SK-N-SH (cell line): ENCODE results near the gene BRSK1. TPM values are rescaled to one million over a fixed set of nuclear protein-coding genes. Genes with fewer than 3 reads are reported as not detected.

Source experiments
- CTCF ChIA-PET: fragments of 300-600, 350-600 bp; formaldehyde crosslinking; extraction: SDS; loops from one replicate; lab custom pipeline; 2021; lab: Yijun Ruan, JAX
- POLR2A ChIA-PET: fragments of 350-600 bp; sonication (Branson Sonifier 250); formaldehyde crosslinking; extraction: SDS; loops from one replicate; lab custom pipeline; 2020; ENCODE audit warnings: antibody characterized with exemption, inconsistent platforms; lab: Yijun Ruan, JAX
- DNase-seq: peaks from one replicate; pipeline ENCODE4 v3.0.0; 2012
- H2AFZ ChIP-seq: fragments of 200-600 bp; sonication (generic); 2 replicates; pipeline ENCODE4 v1.8.1; 2016; ENCODE audit warnings: antibody characterized with exemption, mild to moderate bottlenecking, low read depth
- H3F3A ChIP-seq: fragments of 200-600 bp; sonication (generic); replicated peaks from 2 replicates; pipeline ENCODE3; 2016; ENCODE audit warnings: antibody characterized with exemption, mild to moderate bottlenecking; ENCODE audit not compliant: insufficient read depth
- H3K27ac ChIP-seq, 2 experiments: fragments of 200-500 bp in 1 of 2; fragments of 200-600 bp in 1 of 2; sonication (Bioruptor generic) in 1 of 2; sonication (generic), shearing (Covaris generic) in 1 of 2; 2 replicates each; pipeline versions ENCODE4 v1.5.1 to v1.6.1; 2014 to 2016; ENCODE audit warnings: low read depth in 2 of 2, inconsistent platforms in 1 of 2, low read length in 1 of 2, mild to moderate bottlenecking in 1 of 2, mixed read lengths in 1 of 2
- H3K27me3 ChIP-seq: fragments of 200-600 bp; sonication (generic), shearing (Covaris generic); 2 replicates; pipeline ENCODE4 v1.6.1; 2016; ENCODE audit warnings: mixed run types; ENCODE audit not compliant: insufficient read depth
- H3K36me3 ChIP-seq, 2 experiments: fragments of 200-500 bp in 1 of 2; fragments of 200-600 bp in 1 of 2; sonication (Bioruptor generic) in 1 of 2; sonication (generic) in 1 of 2; replicated peaks in 1 of 2; 2 replicates each; pipeline versions ENCODE3 to v1.5.1; 2014 to 2016; ENCODE audit warnings: low read length in 1 of 2, mild to moderate bottlenecking in 1 of 2; ENCODE audit not compliant: insufficient read depth in 2 of 2, control insufficient read depth in 1 of 2
- H3K4me1 ChIP-seq, 2 experiments: fragments of 200-500 bp in 1 of 2; fragments of 200-600 bp in 1 of 2; sonication (Bioruptor generic) in 1 of 2; sonication (generic), shearing (Covaris generic) in 1 of 2; 2 replicates each; pipeline versions ENCODE4 v1.5.1 to v1.6.1; 2014 to 2016; ENCODE audit warnings: low read depth in 1 of 2, low read length in 1 of 2, mixed run types in 1 of 2; ENCODE audit not compliant: insufficient read depth in 2 of 2, control insufficient read depth in 1 of 2
- H3K4me2 ChIP-seq: fragments of 200-600 bp; sonication (generic), shearing (Covaris generic); 2 replicates; pipeline ENCODE4 v1.6.1; 2017; ENCODE audit warnings: mixed run types
- H3K4me3 ChIP-seq, 2 experiments: fragments of 200-500 bp in 1 of 2; fragments of 200-600 bp in 1 of 2; sonication (Bioruptor generic) in 1 of 2; sonication (generic), shearing (Covaris generic) in 1 of 2; 2 replicates each; pipeline versions ENCODE4 v1.5.1 to v1.8.1; 2014 to 2016; ENCODE audit warnings: low read depth in 2 of 2, inconsistent platforms in 1 of 2, low read length in 1 of 2, mild to moderate bottlenecking in 1 of 2, mixed read lengths in 1 of 2, moderate library complexity in 1 of 2
- H3K79me2 ChIP-seq: fragments of 200-600 bp; sonication (generic); 2 replicates; pipeline ENCODE4 v1.8.1; 2017; ENCODE audit warnings: mild to moderate bottlenecking; ENCODE audit not compliant: insufficient read depth
- H3K9ac ChIP-seq: fragments of 200-600 bp; sonication (generic); 2 replicates; pipeline ENCODE4 v1.6.1; 2017; ENCODE audit warnings: mixed run types
- H3K9me2 ChIP-seq: fragments of 200-600 bp; sonication (generic); 2 replicates; pipeline ENCODE4 v1.6.1; 2017; ENCODE audit warnings: mixed run types
- H3K9me3 ChIP-seq: fragments of 200-600 bp; sonication (generic); 2 replicates; pipeline ENCODE4 v1.6.1; 2017; ENCODE audit warnings: mixed run types, mild to moderate bottlenecking, moderate library complexity
- H4K20me1 ChIP-seq: fragments of 200-600 bp; sonication (generic); 2 replicates; pipeline ENCODE4 v1.6.1; 2017; ENCODE audit warnings: mild to moderate bottlenecking, mixed run types; ENCODE audit not compliant: insufficient read depth
- CHD2 ChIP-seq: fragments of 150-350 bp; IDR thresholded peaks from 2 replicates; pipeline ENCODE4 v1.6.1; 2018; ENCODE audit warnings: low read length; ENCODE audit not compliant: partially characterized antibody
- CTCF ChIP-seq: fragments of 200-600 bp; sonication (generic); IDR thresholded peaks from 2 replicates; pipeline ENCODE4 v1.6.1; 2017; ENCODE audit warnings: antibody characterized with exemption, mild to moderate bottlenecking, moderate library complexity
- ELF1 ChIP-seq: IDR thresholded peaks from 2 replicates; pipeline ENCODE4 v1.4.0; 2012
- EP300 ChIP-seq, 2 experiments: IDR thresholded peaks; 2 replicates each; pipeline versions ENCODE4 v1.4.0 to v1.6.1; 2012; ENCODE audit warnings: borderline replicate concordance in 1 of 2, low read depth in 1 of 2, low read length in 1 of 2
- EZH2phosphoT487 ChIP-seq: fragments of 200-600 bp; sonication (generic); IDR thresholded peaks from 2 replicates; pipeline ENCODE4 v1.6.1; 2017; ENCODE audit warnings: low read depth, mixed run types, mild to moderate bottlenecking, antibody characterized with exemption, moderate library complexity, borderline replicate concordance
- FOXJ3 ChIP-seq: sonication (generic); formaldehyde crosslinking; IDR thresholded peaks from 2 replicates; pipeline ENCODE4 v1.5.1; 2020; ENCODE audit warnings: mild to moderate bottlenecking, missing genetic modification reagents
- FOXM1 ChIP-seq: IDR thresholded peaks from 2 replicates; pipeline ENCODE4 v1.4.0; 2012; ENCODE audit warnings: low read depth, mild to moderate bottlenecking
- GABPA ChIP-seq: IDR thresholded peaks from 2 replicates; pipeline ENCODE4 v1.4.0; 2012; ENCODE audit warnings: low read depth, mild to moderate bottlenecking
- MAX ChIP-seq: IDR thresholded peaks from 2 replicates; pipeline ENCODE4 v1.4.0; 2012; ENCODE audit warnings: low read depth
- NFIC ChIP-seq: IDR thresholded peaks from 2 replicates; pipeline ENCODE4 v1.4.0; 2012; ENCODE audit warnings: borderline replicate concordance
- NRF1 ChIP-seq: IDR thresholded peaks from 2 replicates; pipeline ENCODE4 v1.6.1; 2012; ENCODE audit warnings: low read depth, mild to moderate bottlenecking, low read length
- PBX3 ChIP-seq: IDR thresholded peaks from 2 replicates; pipeline ENCODE4; 2012
- RXRA ChIP-seq: IDR thresholded peaks from 2 replicates; pipeline ENCODE4 v1.4.0; 2012; ENCODE audit warnings: low read depth, mild to moderate bottlenecking, borderline replicate concordance
- TAF1 ChIP-seq: IDR thresholded peaks from 2 replicates; pipeline ENCODE4 v1.6.1; 2012; ENCODE audit warnings: low read depth, mild to moderate bottlenecking, low read length, moderate library complexity, borderline replicate concordance
- TCF12 ChIP-seq: IDR thresholded peaks from 2 replicates; pipeline ENCODE4 v1.4.0; 2012
- USF1 ChIP-seq: IDR thresholded peaks from 2 replicates; pipeline ENCODE4 v1.4.0; 2012; ENCODE audit warnings: low read depth, borderline replicate concordance
- USF2 ChIP-seq: fragments of 150-350 bp; IDR thresholded peaks from 2 replicates; pipeline ENCODE4 v1.6.1; 2017; ENCODE audit warnings: antibody characterized with exemption, low read length, low read depth, borderline replicate concordance
- WGBS: methylation state at CpG from one replicate; pipeline ENCODE4 v1.1.6; 2017; ENCODE audit warnings: low lambda C conversion rate; 5-methylcytosine and 5-hydroxymethylcytosine counted together
- polyA plus RNA-seq, 3 experiments: library from polyadenylated mRNA; depleted of rRNA; stranded (reverse); fragments of >200 nt; gene quantifications; 2 replicates each; pipeline ENCODE4 v1.2.3, GENCODE V29; 2012

BRSK1 gene
- polyA plus RNA-seq, 1 of the 3 experiments (the other 2 are of a cell fraction) = 49.7 TPM

GRCh38 chr19:55285229-55285890 is 1.6 kb downstream of the BRSK1 start:
- peak overlapping the region; percentile 56 to 57 for H3K4me3 ChIP-seq
- no peaks in the 10 kb centered on the region for H4K20me1 ChIP-seq
- POLR2A ChIA-PET = interaction anchor here (0.5 to 1.0 kb wide), 2 partner anchors 9 to 67 kb away, joined by 4 to 5 read pairs; no protein-coding TSS in a partner anchor
- peak overlapping the region; percentile 84 for H3K4me2 ChIP-seq
- CTCF ChIA-PET = interaction anchor here (0.9 to 3.9 kb wide), 4 partner anchors 16 to 218 kb away, joined by 3 to 21 read pairs (median 6); no protein-coding TSS in a partner anchor
- peaks cover 5 to 9% of the 10 kb centered on the region in 2 experiments for H3K36me3 ChIP-seq
- H3K27ac ChIP-seq = peak overlapping the region in 1 of 2 experiments; percentile 56; a peak in 1 of 4 replicates
- no peak for DNase-seq
- no peak for TF ChIP-seq CTCF
- TF ChIP-seq TCF12 = no peak
- no peak for TF ChIP-seq ELF1
- no peak for TF ChIP-seq NFIC
- TF ChIP-seq, all 33 proteins: peak for 0
- H3K79me2 ChIP-seq = peaks cover 10% of the 10 kb centered on the region; the same call in 1 of the 2 replicates
- H3K27me3 ChIP-seq = no peaks in the 10 kb centered on the region
- WGBS = 74% methylated on average over 13 of the region's 18 CpGs
- no peaks in the 10 kb centered on the region for H3K9me2 ChIP-seq
- H3F3A ChIP-seq = peaks cover 7% of the 10 kb centered on the region
- no peaks in the 10 kb centered on the region for H3K9me3 ChIP-seq
- peak overlapping the region; percentile 69; the same call in 1 of the 2 replicates for H3K9ac ChIP-seq
- peaks cover 0 to 16% of the 10 kb centered on the region in 2 experiments; a peak in 1 of 4 replicates for H3K4me1 ChIP-seq
- H2AFZ ChIP-seq = no peak overlapping the region

GRCh38 chr19:55287361-55288079 is 3.7 kb downstream of the BRSK1 start:
- Histone ChIP-seq H3K36me3 (peaks cover 9 to 10% of the 10 kb centered on the region in 2 experiments), H3K4me3 (no peak overlapping the region), H3K9me2 (no peaks in the 10 kb centered on the region), H3K4me1 (peaks cover 0 to 12% of the 10 kb centered on the region in 2 experiments; a peak in 1 of 4 replicates), H3K79me2 (peaks cover 10% of the 10 kb centered on the region; the same call in 1 of the 2 replicates), H3K27ac (no peak overlapping the region), H3K9me3 (no peaks in the 10 kb centered on the region), H4K20me1 (no peaks in the 10 kb centered on the region), H3F3A (no peaks in the 10 kb centered on the region), H3K4me2 (no peak overlapping the region), H3K9ac (no peak overlapping the region), H2AFZ (no peak overlapping the region), H3K27me3 (no peaks in the 10 kb centered on the region)
- ChIA-PET POLR2A (interaction anchor here (1.0 kb wide), 1 partner anchor 97 kb away, joined by 3 read pairs; the partner anchor contains the start of gene TMEM238), CTCF (interaction anchor here (0.7 to 3.9 kb wide), 2 partner anchors 14 to 131 kb away, joined by 3 to 21 read pairs; no protein-coding TSS in a partner anchor)
- WGBS = 90% methylated on average over 7 of the region's 21 CpGs
- no peak for DNase-seq
- TF ChIP-seq MAX (no peak), ELF1 (no peak), EP300 (IDR thresholded peaks at IDR 0.05; ENCODE audit: borderline replicate concordance in 1 of 2, low read depth in 1 of 2, low read length in 1 of 2) (no peak), USF2 (no peak), EZH2phosphoT487 (no peak), GABPA (no peak), FOXM1 (no peak), TAF1 (no peak), RXRA (no peak), USF1 (no peak), PBX3 (no peak), CTCF (no peak), NFIC (no peak), FOXJ3 (no peak), CHD2 (no peak), NRF1 (no peak)
- TF ChIP-seq, all 33 proteins: peak for 0
